Colonic mucosa (tissue), 4 donors: ENCODE data around the gene DISP2. TPM values are rescaled to one million over a fixed set of nuclear protein-coding genes. Genes with fewer than 3 reads are reported as not detected.

Experiments used
- DNase-seq: peaks from one replicate; pipeline ENCODE4 v3.0.0-alpha.2; 2020
- H3K27ac ChIP-seq: fragments of 200-600 bp; one replicate; pipeline ENCODE4 v1.8.0; 2021
- H3K27me3 ChIP-seq: fragments of 200-600 bp; one replicate; pipeline ENCODE4 v1.8.0; 2021
- H3K36me3 ChIP-seq: fragments of 200-600 bp; one replicate; pipeline ENCODE4 v1.8.0; 2021
- H3K4me1 ChIP-seq: fragments of 200-600 bp; one replicate; pipeline ENCODE4 v1.8.0; 2021; ENCODE audit warnings: mild to moderate bottlenecking
- H3K4me3 ChIP-seq: fragments of 200-600 bp; one replicate; pipeline ENCODE4 v1.8.0; 2021
- H3K9ac ChIP-seq, 2 donors: one replicate each; pipeline ENCODE4 v1.7.0; 2013; ENCODE audit warnings: control low read depth in 2 of 2, low read depth in 2 of 2, low read length in 2 of 2
- H3K9me3 ChIP-seq: fragments of 200-600 bp; one replicate; pipeline ENCODE4 v1.8.0; 2021
- intact Hi-C: fragments of 100-400 bp; cut with DNase I; formaldehyde crosslinking; loops from one replicate; pipeline ENCODE4 v1.14.1; 2022
- total RNA-seq, 2 donors: library from RNA; stranded (reverse); fragmentation: NEBNext Ultra II Directional in 1 of 2; extraction: Animal tissue kit (Norgen Biotek cat#: 25700) in 1 of 2; gene quantifications; one replicate each; pipeline ENCODE4 v1.2.1, GENCODE V29; 2021
- TF ChIP-seq, protein P1 (sequence below): fragments of 200-600 bp; IDR thresholded peaks from one replicate; pipeline ENCODE4 v1.8.0; 2022; ENCODE audit warnings: antibody characterized with exemption, mild to moderate bottlenecking
- donor health status: healthy.
- donor health status: DM: no; HTN: no; CAD: no.
- donor health status: DM: no; HTN: no; CAD: no.

Gene DISP2
- total RNA-seq, 2 donors from 2014 or later, result 12.6 to 16.3 TPM

DNA sequence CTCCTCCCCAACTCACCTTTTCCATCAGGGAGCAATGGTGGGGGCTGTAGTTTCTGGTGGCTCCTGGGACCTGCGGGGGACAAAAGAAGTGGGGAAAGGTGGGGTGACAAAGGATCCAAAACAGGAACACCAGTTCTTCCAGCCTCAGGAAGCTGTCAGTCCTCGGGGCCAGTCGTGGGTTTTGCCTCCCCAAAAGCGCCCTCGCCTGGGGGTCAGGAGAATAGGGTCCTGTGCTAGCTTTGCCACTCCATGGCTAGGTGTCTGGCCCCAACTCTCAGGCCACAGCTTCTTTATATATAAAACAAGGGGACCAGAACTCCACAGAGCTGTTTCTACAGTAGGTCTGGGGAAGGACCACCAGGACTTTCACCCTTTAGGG lies 21.3 kb upstream of the DISP2 start:
- DNase-seq, result peak; percentile 28
- Histone ChIP-seq H3K9ac (no peak overlapping the region), H3K9me3 (no peaks in the 10 kb centered on the region), H3K27me3 (no peaks in the 10 kb centered on the region), H3K36me3 (no peaks in the 10 kb centered on the region), H3K27ac (peak overlapping the region; percentile 3), H3K4me1 (peaks cover 32% of the 10 kb centered on the region), H3K4me3 (no peak overlapping the region)
- intact Hi-C loops, result no loop called here
- TF ChIP-seq, protein P1, sequence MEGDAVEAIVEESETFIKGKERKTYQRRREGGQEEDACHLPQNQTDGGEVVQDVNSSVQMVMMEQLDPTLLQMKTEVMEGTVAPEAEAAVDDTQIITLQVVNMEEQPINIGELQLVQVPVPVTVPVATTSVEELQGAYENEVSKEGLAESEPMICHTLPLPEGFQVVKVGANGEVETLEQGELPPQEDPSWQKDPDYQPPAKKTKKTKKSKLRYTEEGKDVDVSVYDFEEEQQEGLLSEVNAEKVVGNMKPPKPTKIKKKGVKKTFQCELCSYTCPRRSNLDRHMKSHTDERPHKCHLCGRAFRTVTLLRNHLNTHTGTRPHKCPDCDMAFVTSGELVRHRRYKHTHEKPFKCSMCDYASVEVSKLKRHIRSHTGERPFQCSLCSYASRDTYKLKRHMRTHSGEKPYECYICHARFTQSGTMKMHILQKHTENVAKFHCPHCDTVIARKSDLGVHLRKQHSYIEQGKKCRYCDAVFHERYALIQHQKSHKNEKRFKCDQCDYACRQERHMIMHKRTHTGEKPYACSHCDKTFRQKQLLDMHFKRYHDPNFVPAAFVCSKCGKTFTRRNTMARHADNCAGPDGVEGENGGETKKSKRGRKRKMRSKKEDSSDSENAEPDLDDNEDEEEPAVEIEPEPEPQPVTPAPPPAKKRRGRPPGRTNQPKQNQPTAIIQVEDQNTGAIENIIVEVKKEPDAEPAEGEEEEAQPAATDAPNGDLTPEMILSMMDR, result no peak

DNA sequence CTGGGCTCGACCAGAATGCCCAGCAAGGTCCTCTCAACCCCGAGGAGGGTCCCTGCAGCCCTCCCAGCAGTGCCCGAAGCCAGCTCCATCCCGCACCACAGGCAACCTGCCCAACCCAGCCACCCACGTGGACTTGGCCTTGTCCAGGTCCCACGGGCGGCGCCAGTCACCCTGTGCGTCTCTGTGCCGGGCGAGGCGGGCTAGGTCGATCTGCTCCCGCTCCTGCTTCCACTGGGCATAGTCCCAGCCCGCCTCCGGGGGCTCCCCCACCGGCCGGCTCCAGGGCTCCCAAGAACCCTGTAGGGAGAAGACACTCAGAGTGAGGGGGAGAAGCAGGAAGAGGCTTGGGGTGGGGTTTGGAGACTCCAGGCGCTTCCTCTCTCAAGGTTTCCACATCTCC lies 20.4 kb upstream of the DISP2 start:
- Histone ChIP-seq H3K4me3 (no peak overlapping the region), H3K9ac (peak overlapping the region in 1 of 2 donors; percentile 71), H3K4me1 (peaks cover 32% of the 10 kb centered on the region), H3K9me3 (no peaks in the 10 kb centered on the region), H3K27me3 (no peaks in the 10 kb centered on the region), H3K27ac (no peak overlapping the region), H3K36me3 (no peaks in the 10 kb centered on the region)
- intact Hi-C loops, result no loop called here
- TF ChIP-seq, protein P1, result no peak
- DNase-seq, result no peak

DNA sequence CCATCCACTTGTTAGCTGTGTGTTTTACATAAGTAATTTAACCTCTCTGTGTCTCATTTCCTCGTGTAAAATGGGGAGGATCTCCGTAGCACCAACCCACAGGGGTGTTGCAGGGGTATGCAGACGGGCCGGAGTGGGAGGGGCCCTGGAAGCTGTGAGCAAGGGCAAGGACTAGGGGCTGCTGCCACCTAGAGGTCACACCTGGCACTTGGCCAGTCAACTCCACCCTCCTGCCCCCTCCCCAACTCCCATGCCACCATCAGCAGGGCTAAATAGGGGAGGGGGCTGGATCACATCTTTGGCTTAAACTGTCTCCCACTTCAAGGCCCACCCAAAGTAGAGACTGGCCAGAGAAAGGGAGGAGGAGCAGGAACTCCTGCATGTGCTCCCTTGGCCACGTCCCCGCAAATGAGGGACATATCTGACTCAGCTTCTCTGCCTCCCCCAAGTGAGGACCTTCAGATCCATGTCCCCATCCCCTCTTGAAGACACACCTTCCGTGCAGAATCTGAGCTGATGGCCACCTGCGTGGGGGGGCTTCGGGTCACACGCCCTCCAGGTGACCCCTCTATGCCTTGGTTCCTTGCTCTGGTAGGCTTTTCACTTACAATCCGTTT lies 19.9 kb upstream of the DISP2 start:
- Histone ChIP-seq H3K27me3 (no peaks in the 10 kb centered on the region), H3K9ac (peak overlapping the region in 1 of 2 donors; percentile 71), H3K4me1 (peaks cover 32% of the 10 kb centered on the region), H3K4me3 (no peak overlapping the region), H3K9me3 (no peaks in the 10 kb centered on the region), H3K36me3 (no peaks in the 10 kb centered on the region), H3K27ac (peak overlapping the region; percentile 9)
- intact Hi-C loops, result no loop called here
- TF ChIP-seq, protein P1, result peak; percentile 71
- DNase-seq, result peak; percentile 72

DNA sequence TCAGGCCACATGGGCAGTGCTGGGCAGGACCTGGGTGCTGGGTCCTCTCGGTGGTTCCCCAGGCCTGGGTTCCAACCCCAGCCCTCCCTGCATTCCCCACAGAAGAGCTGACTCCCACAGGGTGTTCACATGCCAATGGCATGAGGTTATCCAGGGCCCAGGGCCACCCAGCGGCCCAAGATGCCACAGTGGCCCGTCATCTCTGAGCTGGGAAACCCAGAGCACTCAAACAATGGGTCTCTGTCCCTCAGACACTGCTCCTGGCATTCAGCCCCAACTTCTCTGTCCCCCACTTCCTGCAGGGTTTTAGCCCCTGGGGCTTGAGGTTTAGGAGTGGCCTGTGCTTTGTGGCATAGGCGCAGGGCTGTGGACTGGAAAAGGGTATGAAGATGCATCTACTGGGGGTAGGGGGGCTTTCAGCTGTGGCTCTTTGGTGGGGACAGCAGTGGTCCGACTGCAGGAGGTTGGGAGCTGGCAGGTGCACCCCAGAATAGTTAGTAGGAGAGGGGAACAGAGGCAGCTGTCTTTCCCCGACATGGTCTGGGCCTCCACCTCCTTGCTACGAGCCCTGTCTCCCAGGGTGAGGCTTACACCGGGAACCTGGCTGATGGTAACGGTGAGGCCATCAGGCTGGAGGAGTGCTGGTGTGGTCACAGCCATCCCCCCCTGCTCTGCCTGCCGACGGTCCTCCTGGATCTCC lies 18.9 kb upstream of the DISP2 start:
- H3K36me3 ChIP-seq, result no peaks in the 10 kb centered on the region
- H3K27ac ChIP-seq, result peak overlapping the region; percentile 87
- H3K9ac ChIP-seq, result peak overlapping the region; percentile 71 to 74
- H3K9me3 ChIP-seq, result no peaks in the 10 kb centered on the region
- peak; percentile 26 for DNase-seq
- intact Hi-C loops, result no loop called here
- peaks cover 28% of the 10 kb centered on the region for H3K4me1 ChIP-seq
- no peaks in the 10 kb centered on the region for H3K27me3 ChIP-seq
- peak overlapping the region; percentile 29 for H3K4me3 ChIP-seq
- TF ChIP-seq, protein P1, result no peak

DNA sequence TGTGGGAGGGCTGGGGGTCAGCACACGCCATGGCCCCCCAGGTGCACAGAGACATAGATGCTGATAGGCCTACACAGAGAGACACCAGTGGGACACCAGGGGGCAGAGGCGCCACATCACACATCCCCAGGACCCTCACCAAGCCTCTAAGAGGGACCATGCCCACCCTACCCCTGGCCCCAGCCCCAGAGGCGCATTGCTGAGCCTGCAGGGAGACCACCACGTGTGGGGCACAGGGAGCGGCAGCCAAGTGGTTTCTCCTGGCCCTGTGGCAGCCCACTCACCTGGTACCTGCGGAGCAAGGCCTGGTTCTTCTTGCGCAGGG lies 18.4 kb upstream of the DISP2 start:
- Histone ChIP-seq H3K27ac (peak overlapping the region; percentile 87), H3K9ac (peak overlapping the region; percentile 71 to 74), H3K4me1 (peaks cover 26% of the 10 kb centered on the region), H3K9me3 (no peaks in the 10 kb centered on the region), H3K36me3 (no peaks in the 10 kb centered on the region), H3K4me3 (peak overlapping the region; percentile 29), H3K27me3 (no peaks in the 10 kb centered on the region)
- no peak for DNase-seq
- intact Hi-C loops, result no loop called here
- TF ChIP-seq, protein P1, result no peak
